Midbrain (tissue), 1 donor: ENCODE measurements around the gene GJC2.

Experiments
- DNase-seq: peaks from one replicate; lab custom pipeline; 2025; lab: John Stamatoyannopoulos, UW

GJC2 gene

GRCh38 chr1:228194921-228195812 lies 45.4 kb downstream of the GJC2 start:
- no peak for DNase-seq

GRCh38 chr1:228197555-228198147 lies 47.9 kb downstream of the GJC2 start:
- DNase-seq = no peak

- DNase-seq = no peak
Observed at GRCh38 chr1:228198977-228199590, 49.4 kb downstream of the GJC2 start.

DNA sequence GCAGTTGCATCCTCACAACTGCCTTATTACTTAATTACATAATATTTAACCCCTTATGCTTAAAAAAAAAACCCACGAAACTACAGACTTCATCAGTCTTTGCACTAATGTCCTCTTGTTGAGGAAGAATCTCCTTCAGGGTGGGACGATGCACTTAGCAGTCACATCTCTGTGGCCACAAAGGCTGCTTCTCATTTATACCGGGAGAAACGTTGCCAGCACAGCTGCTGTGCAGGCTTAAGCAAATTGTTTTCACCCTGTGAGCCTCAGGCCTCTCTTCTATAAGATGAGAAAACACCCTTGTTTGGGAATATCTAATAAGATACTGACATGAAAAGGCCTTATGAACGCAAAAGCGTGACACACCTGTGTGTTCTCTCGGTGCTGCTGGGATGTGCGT lies 55.2 kb downstream of the GJC2 start:
- no peak for DNase-seq

DNA sequence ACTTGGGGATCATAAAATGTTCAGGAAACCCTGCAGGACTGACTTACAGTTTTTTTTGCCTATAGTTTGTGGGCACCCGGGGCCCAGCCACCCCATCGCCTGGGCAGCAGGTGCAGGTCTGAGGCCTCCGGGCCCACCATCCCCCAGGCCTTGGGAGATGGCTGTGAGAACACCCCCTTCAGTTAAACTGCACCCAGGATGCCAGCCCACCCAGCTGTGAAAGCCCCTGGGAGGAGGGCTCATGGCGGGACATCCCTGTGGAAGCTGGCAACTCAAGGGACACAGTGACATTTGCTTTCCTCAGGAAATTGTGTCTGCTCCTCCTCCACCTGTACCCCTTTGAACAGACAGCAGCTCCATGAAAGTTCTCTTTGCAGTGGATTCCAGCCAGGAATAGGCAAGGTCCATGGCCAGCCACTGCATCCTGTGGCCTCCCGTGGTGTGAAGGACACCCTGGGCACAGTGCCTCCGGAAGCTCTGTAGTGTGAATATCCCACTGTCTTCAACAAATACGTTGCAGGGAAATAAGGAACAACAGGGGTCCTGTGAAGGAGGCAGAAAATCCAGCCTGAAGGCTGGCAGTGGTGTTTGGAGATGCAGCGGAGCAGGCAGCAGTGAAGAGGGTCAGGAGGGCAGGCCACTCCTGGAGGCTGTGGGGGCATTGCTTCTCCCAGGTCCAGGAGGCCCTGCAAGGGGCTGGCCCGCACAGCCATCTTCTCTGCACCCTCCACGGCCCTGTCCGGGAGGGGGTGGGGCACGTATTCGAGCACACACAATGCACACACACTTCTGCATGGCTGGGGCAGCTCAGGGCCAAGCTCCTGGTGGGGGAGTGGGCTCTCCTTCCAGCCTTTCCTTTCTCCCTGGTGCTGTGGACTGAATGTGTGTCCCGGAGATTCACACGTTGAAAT lies 56.1 kb downstream of the GJC2 start:
- DNase-seq = no peak

DNA sequence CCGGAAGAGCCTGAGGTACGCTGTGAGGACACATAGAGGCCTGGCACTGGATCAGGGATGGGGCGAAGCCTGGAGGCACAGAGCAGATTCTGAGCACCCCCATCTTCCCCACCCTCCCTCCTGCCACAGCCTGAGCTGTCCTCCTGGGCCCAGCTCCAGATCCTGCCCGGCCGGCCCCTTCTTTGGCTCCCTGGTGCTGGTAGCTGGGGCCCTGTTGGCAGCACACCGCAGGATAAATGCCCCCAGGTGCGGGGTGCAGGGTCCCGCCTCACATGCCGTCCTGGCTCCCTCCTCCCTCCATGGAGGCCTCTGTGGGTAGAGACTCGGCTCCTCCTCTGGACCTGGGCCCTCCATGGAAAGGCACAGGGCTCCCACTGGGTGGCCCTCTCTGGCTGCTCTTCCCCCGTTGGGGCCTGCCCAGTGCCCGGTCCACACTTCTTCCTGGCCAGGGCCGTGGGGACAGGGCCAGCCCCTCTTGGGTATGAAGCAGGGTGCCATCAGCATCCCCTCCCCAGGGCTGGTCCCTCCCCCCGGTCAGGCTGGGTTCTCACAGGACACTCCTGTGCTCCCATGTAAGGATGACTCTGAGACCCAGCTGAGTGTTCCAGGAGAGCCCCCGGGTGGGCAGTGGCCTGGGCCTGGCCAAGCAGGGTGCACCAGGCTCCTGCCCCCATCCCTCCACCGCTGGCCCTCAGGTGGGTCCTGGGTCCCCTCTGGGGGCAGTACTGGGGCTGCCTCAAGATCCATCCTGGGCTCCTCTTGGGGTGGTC lies 57.0 kb downstream of the GJC2 start:
- DNase-seq = no peak

DNA sequence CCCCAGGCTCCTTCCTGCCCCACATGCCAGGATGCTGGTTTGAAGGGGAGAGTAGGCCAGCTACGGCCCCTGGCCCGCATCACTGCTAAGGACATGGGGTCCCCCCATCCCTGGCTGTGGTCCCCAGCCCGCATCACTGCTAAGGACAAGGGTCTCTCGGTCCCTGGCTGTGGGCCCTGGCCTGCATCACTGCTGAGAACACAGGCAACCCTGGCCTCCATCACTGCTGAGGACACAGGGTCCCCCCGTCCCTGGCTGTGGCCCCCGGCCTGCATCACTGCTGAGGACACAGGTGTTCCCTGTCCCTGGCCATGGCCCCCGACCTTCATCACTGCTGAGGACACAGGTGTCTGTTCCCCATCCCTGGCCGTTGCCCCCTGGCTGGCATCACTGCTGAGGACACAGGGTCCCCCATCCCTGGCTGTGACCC lies 57.7 kb downstream of the GJC2 start:
- DNase-seq = no peak

- no peak for DNase-seq
Observed at GRCh38 chr1:228207851-228208821, 58.4 kb downstream of the GJC2 start, which contains the start of gene OBSCN. TSS of gene OBSCN (plus strand) at chr1:228208044. CDS start at chr1:228211784, 3,740 bp downstream.

- DNase-seq = no peak
Observed at GRCh38 chr1:228208831-228209551, 59.3 kb downstream of the GJC2 start.
